ENCODE measurements around the gene MMP26.

The MMP26 gene

GRCh38 chr11:4671741-4672140, 32.8 kb upstream of the MMP26 start:
- no peak overlapping the region for H3K4me3 ChIP-seq (ENCODE audit: low read length)
- no peak for TF ChIP-seq CTCF (IDR thresholded peaks at IDR 0.05; ENCODE audit: insufficient read depth, low read depth, low read length, missing control alignments)
- no peak for DNase-seq (ENCODE audit: low read depth)

GRCh38 chr11:4672470-4672869, 32.1 kb upstream of the MMP26 start:
- TF ChIP-seq CTCF (IDR thresholded peaks at IDR 0.05; ENCODE audit: insufficient read depth, low read depth, low read length, missing control alignments), result no peak
- H3K4me3 ChIP-seq (ENCODE audit: low read length), result no peak overlapping the region
- no peak for DNase-seq (ENCODE audit: low read depth)

- no peak for TF ChIP-seq CTCF (IDR thresholded peaks at IDR 0.05; ENCODE audit: insufficient read depth, low read depth, low read length, missing control alignments)
- H3K4me3 ChIP-seq (ENCODE audit: low read length), result no peak overlapping the region
- no peak for DNase-seq (ENCODE audit: low read depth)
Measured at GRCh38 chr11:4673781-4674180, 30.8 kb upstream of the MMP26 start.

- H3K4me3 ChIP-seq (ENCODE audit: low read length), result no peak overlapping the region
- DNase-seq (ENCODE audit: low read depth), result no peak
- TF ChIP-seq CTCF (IDR thresholded peaks at IDR 0.05; ENCODE audit: insufficient read depth, low read depth, low read length, missing control alignments), result no peak
Measured at GRCh38 chr11:4677948-4678347, 26.6 kb upstream of the MMP26 start.

- no peak overlapping the region for H3K4me3 ChIP-seq (ENCODE audit: low read length)
- no peak for DNase-seq (ENCODE audit: low read depth)
- no peak for TF ChIP-seq CTCF (IDR thresholded peaks at IDR 0.05; ENCODE audit: insufficient read depth, low read depth, low read length, missing control alignments)
Measured at GRCh38 chr11:4680341-4680740, 24.2 kb upstream of the MMP26 start.

- TF ChIP-seq CTCF (IDR thresholded peaks at IDR 0.05; ENCODE audit: insufficient read depth, low read depth, low read length, missing control alignments), result no peak
- peak; percentile 56 for DNase-seq (ENCODE audit: low read depth)
- H3K4me3 ChIP-seq (ENCODE audit: low read length), result no peak overlapping the region
Measured at GRCh38 chr11:4682623-4683419, 21.8 kb upstream of the MMP26 start.
